CD4-positive, alpha-beta T cell (primary cell): ENCODE data around the gene XRCC4. TPM values are rescaled to one million over a fixed set of nuclear protein-coding genes. Genes with fewer than 3 reads are reported as not detected.
"Not testable (repeated sequence)": the region's sequence is repeated elsewhere in the genome, so short reads cannot be mapped to it uniquely, and the experiment has no call there.

Experiments used
- ATAC-seq: fragments of 200-7000 bp; cut with Tn5 transposase; one replicate; pipeline ENCODE4 v1.10.0; 2022; ENCODE audit warnings: mild to moderate bottlenecking; ENCODE audit not compliant: poor library complexity
- CTCF ChIA-PET: fragments of 350-600 bp; sonication (Branson Sonifier 250); formaldehyde crosslinking; loops from one replicate; lab custom pipeline; 2021; ENCODE audit warnings: antibody characterized with exemption, inconsistent platforms; lab: Charles Lee
- POLR2A ChIA-PET: fragments of 350-600 bp; sonication (Branson Sonifier 250); formaldehyde crosslinking; loops from one replicate; lab custom pipeline; 2021; ENCODE audit warnings: antibody characterized with exemption, inconsistent platforms; lab: Charles Lee
- DNase-seq, 14 experiments: peaks; one replicate each; pipeline ENCODE4 v3.0.0-alpha.2; 2013 to 2020; ENCODE audit warnings: mixed read lengths in 2 of 14
- H3K27ac ChIP-seq, 2 donors: one replicate each; pipeline versions ENCODE4 v1.5.1 to v1.7.0; 2013; ENCODE audit warnings: low read length in 2 of 2, low read depth in 1 of 2, mild to moderate bottlenecking in 1 of 2
- H3K27me3 ChIP-seq, 2 experiments: 1 replicate in 1 of 2; 2 replicates in 1 of 2; pipeline versions ENCODE4 v1.6.1 to v1.7.0; 2013; ENCODE audit warnings: low read length in 2 of 2, control low read depth in 1 of 2, mild to moderate bottlenecking in 1 of 2, moderate library complexity in 1 of 2; ENCODE audit not compliant: insufficient read depth in 2 of 2, control insufficient read depth in 1 of 2
- H3K36me3 ChIP-seq: one replicate; pipeline ENCODE4 v1.6.1; 2013; ENCODE audit warnings: low read length, control low read depth; ENCODE audit not compliant: insufficient read depth
- H3K4me1 ChIP-seq: one replicate; pipeline ENCODE4 v1.6.1; 2013; ENCODE audit warnings: low read length, control low read depth; ENCODE audit not compliant: insufficient read depth
- H3K4me3 ChIP-seq: one replicate; pipeline ENCODE4 v1.5.1; 2013; ENCODE audit warnings: mild to moderate bottlenecking, low read length, moderate library complexity
- H3K9me3 ChIP-seq, 2 experiments: 1 replicate in 1 of 2; 2 replicates in 1 of 2; pipeline versions ENCODE4 v1.6.1 to v1.7.0; 2013; ENCODE audit warnings: low read length in 2 of 2, mild to moderate bottlenecking in 2 of 2, control low read depth in 1 of 2, moderate library complexity in 1 of 2; ENCODE audit not compliant: control insufficient read depth in 1 of 2, insufficient read depth in 1 of 2
- H3K27ac Mint-ChIP-seq: one replicate; pipeline ENCODE4 v1.8.0; 2020; ENCODE audit warnings: mixed read lengths
- H3K27me3 Mint-ChIP-seq: one replicate; pipeline ENCODE4 v1.8.0; 2021; ENCODE audit warnings: mixed read lengths
- H3K36me3 Mint-ChIP-seq: one replicate; pipeline ENCODE4 v1.8.0; 2021; ENCODE audit warnings: low read depth, mixed read lengths
- H3K4me1 Mint-ChIP-seq: one replicate; pipeline ENCODE4 v1.8.0; 2021; ENCODE audit warnings: low read depth, mixed read lengths
- H3K4me3 Mint-ChIP-seq: one replicate; pipeline ENCODE4 v1.8.0; 2020; ENCODE audit warnings: mild to moderate bottlenecking, mixed read lengths
- H3K9me3 Mint-ChIP-seq: one replicate; pipeline ENCODE4 v1.8.0; 2020; ENCODE audit warnings: mixed read lengths
- CTCF ChIP-seq: fragments of 200-600 bp; IDR thresholded peaks from one replicate; pipeline ENCODE4 v1.8.0; 2022; ENCODE audit warnings: antibody characterized with exemption, mild to moderate bottlenecking
- intact Hi-C, 2 experiments: fragments of 100-400 bp; cut with DNase I in 1 of 2; cut with micrococcal nuclease in 1 of 2; formaldehyde crosslinking; loops; one replicate each; pipeline versions ENCODE4 v1.15.1 to v1.9.0; 2023 to 2025; cut with DNase I, micrococcal nuclease
- total RNA-seq, 174 experiments: library from RNA in 2 of 174; stranded (reverse) in 2 of 174; gene quantifications; one replicate each; pipeline ENCODE4 v1.2.3 and lab custom pipeline; 2021 to 2026

Gene XRCC4
- total RNA-seq, 2 experiments from 2014 or later, result 1.8 TPM

GRCh38 chr5:83148370-83148769 lies 71.0 kb downstream of the XRCC4 start:
- Mint-ChIP-seq H3K27me3 (no peaks in the 10 kb centered on the region), H3K9me3 (no peaks in the 10 kb centered on the region), H3K27ac (no peak overlapping the region), H3K36me3 (no peaks in the 10 kb centered on the region), H3K4me3 (no peak overlapping the region), H3K4me1 (no peaks in the 10 kb centered on the region)
- CTCF ChIA-PET, result interaction anchor here (1.0 kb wide), 1 partner anchor 33 kb away, joined by 3 read pairs; no protein-coding TSS in a partner anchor
- Histone ChIP-seq H3K4me3 (no peak overlapping the region), H3K4me1 (no peaks in the 10 kb centered on the region), H3K27ac (no peak overlapping the region), H3K27me3 (no peaks in the 10 kb centered on the region), H3K9me3 (no peaks in the 10 kb centered on the region), H3K36me3 (no peaks in the 10 kb centered on the region)
- intact Hi-C loops, result no loop called here
- ATAC-seq (no peak), DNase-seq (no peak)
- no peak for TF ChIP-seq CTCF
- POLR2A ChIA-PET, result no interaction called here

- no peaks in the 10 kb centered on the region for H3K36me3 ChIP-seq
- Mint-ChIP-seq H3K27me3 (no peaks in the 10 kb centered on the region), H3K4me3 (no peak overlapping the region), H3K4me1 (no peaks in the 10 kb centered on the region), H3K9me3 (no peaks in the 10 kb centered on the region), H3K36me3 (no peaks in the 10 kb centered on the region), H3K27ac (no peak overlapping the region)
- ChIA-PET POLR2A (no interaction called here), CTCF (interaction anchor here (1.0 kb wide), 1 partner anchor 34 kb away, joined by 3 read pairs; no protein-coding TSS in a partner anchor)
- no peak for TF ChIP-seq CTCF
- no peak for DNase-seq
- no peak overlapping the region for H3K27ac ChIP-seq
- H3K9me3 ChIP-seq, result no peaks in the 10 kb centered on the region
- H3K4me1 ChIP-seq, result no peaks in the 10 kb centered on the region
- H3K27me3 ChIP-seq, result no peaks in the 10 kb centered on the region
- intact Hi-C loops, result no loop called here
- no peak overlapping the region for H3K4me3 ChIP-seq
- ATAC-seq, result no peak
Measured at GRCh38 chr5:83149671-83150070, 72.3 kb downstream of the XRCC4 start.

- POLR2A ChIA-PET, result no interaction called here
Measured at GRCh38 chr5:83151821-83152220, 74.5 kb downstream of the XRCC4 start.

GRCh38 chr5:83152996-83153395 lies 75.6 kb downstream of the XRCC4 start:
- H3K36me3 Mint-ChIP-seq, H3K27ac Mint-ChIP-seq, DNase-seq, H3K9me3 ChIP-seq, CTCF ChIA-PET, H3K27me3 Mint-ChIP-seq, H3K9me3 Mint-ChIP-seq, H3K4me1 Mint-ChIP-seq, POLR2A ChIA-PET, intact Hi-C loops, H3K27me3 ChIP-seq, H3K27ac ChIP-seq, H3K4me1 ChIP-seq, H3K36me3 ChIP-seq, H3K4me3 Mint-ChIP-seq, ATAC-seq, H3K4me3 ChIP-seq: not testable (repeated sequence)

More at GRCh38 chr5:83151821-83152220, 74.5 kb downstream of the XRCC4 start:
- H3K4me3 ChIP-seq, result no peak overlapping the region
- TF ChIP-seq CTCF, result no peak
- no peaks in the 10 kb centered on the region for H3K27me3 ChIP-seq
- no peaks in the 10 kb centered on the region for H3K27me3 Mint-ChIP-seq
- no peaks in the 10 kb centered on the region for H3K4me1 Mint-ChIP-seq
- no peak overlapping the region for H3K4me3 Mint-ChIP-seq
- no peak for ATAC-seq
- no peaks in the 10 kb centered on the region for H3K36me3 ChIP-seq
- no peaks in the 10 kb centered on the region for H3K9me3 ChIP-seq
- CTCF ChIA-PET, result no interaction called here
- no peak overlapping the region for H3K27ac Mint-ChIP-seq
- no peak for DNase-seq
- no peak overlapping the region for H3K27ac ChIP-seq
- H3K9me3 Mint-ChIP-seq, result no peaks in the 10 kb centered on the region
- no peaks in the 10 kb centered on the region for H3K4me1 ChIP-seq
- no peaks in the 10 kb centered on the region for H3K36me3 Mint-ChIP-seq
- intact Hi-C loops, result no loop called here
